Spleen (tissue), 7 donors: ENCODE measurements around the gene AR.
"Not testable (repeated sequence)": the region's sequence is repeated elsewhere in the genome, so short reads cannot be mapped to it uniquely, and the experiment has no call there.

ENCODE experiments used
- CTCF ChIP-seq, 11 experiments: fragments of 200-600 bp in 7 of 11; fragments of 450-650 bp in 4 of 11; sonication (generic) in 4 of 11; IDR thresholded peaks in 8 of 11; conservative IDR thresholded peaks in 3 of 11; 1 replicate in 7 of 11; 2 replicates in 4 of 11; pipeline versions ENCODE4 v1.4.0 to v1.8.0; 2016 to 2021; ENCODE audit warnings: antibody characterized with exemption in 11 of 11, inconsistent platforms in 4 of 11, mild to moderate bottlenecking in 1 of 11
- POLR2AphosphoS5 ChIP-seq, 3 donors: sonication (generic); formaldehyde crosslinking; IDR thresholded peaks; one replicate each; pipeline ENCODE4 v1.5.1; 2017; ENCODE audit warnings: antibody characterized with exemption in 3 of 3
- donor health status: DM: no; HTN: no; CAD: no; lungs with moderate emphysema.
- donor health status: DM: no; HTN: no; CAD: no.
- donor health status: DM: no; HTN: no; CAD: no.

- TF ChIP-seq POLR2AphosphoS5 (IDR thresholded peaks at IDR 0.05); CTCF (IDR thresholded peaks at IDR 0.05 in 8 of 11, conservative IDR thresholded peaks at IDR 0.05 in 3 of 11): not testable (repeated sequence)
Measured at GRCh38 chrX:67637293-67637692, 93.5 kb downstream of the AR start.
